Esophagus squamous epithelium (tissue), 4 donors: ENCODE measurements around the gene KPTN.

Experiments
- CTCF ChIP-seq, 6 experiments: fragments of 450-650 bp in 4 of 6; fragments of 200-600 bp in 2 of 6; sonication (generic) in 2 of 6; IDR thresholded peaks; one replicate each; pipeline ENCODE4 v1.5.1; 2016 to 2019; ENCODE audit warnings: antibody characterized with exemption in 6 of 6, mild to moderate bottlenecking in 4 of 6, moderate library complexity in 4 of 6
- POLR2A ChIP-seq, 4 donors: fragments of 450-650 bp; IDR thresholded peaks; one replicate each; pipeline ENCODE4 v1.6.1; 2017; ENCODE audit warnings: antibody characterized with exemption in 4 of 4, mild to moderate bottlenecking in 4 of 4, moderate library complexity in 3 of 4

DNA sequence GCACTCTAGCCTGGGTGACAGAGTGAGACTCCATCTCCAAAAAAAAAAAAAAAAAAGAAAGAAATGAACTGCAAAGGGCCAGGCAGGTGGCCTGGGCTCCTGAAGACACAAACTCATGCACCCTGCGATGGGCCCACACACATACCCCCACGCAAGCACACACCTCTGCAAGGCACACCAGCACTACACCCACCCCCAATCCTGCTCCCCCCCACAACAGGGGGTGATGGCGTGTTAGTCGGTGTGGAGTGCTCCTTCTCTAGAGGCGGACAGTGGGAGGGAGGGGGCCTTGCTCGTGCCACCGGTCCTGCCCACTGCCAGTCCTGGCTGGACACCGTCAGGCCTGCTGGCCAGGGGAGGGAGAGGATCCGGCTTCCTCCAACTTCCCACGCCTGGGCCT is 10.7 kb downstream of the KPTN start:
- TF ChIP-seq CTCF (IDR thresholded peaks at IDR 0.05): no peak
- TF ChIP-seq POLR2A (IDR thresholded peaks at IDR 0.05): no peak
